GM19324 (cell line): Measurements from ENCODE around the gene DHX15.
"Not testable (repeated sequence)": the region's sequence is repeated elsewhere in the genome, so short reads cannot be mapped to it uniquely, and the experiment has no call there.

ENCODE experiments used
- ATAC-seq: cut with Tn5 transposase; IDR thresholded peaks from one replicate; pipeline ENCODE4 v1.9.1; 2021; ENCODE audit warnings: mild to moderate bottlenecking, moderate library complexity; ENCODE audit not compliant: unreplicated experiment, low FRiP score

The DHX15 gene

GRCh38 chr4:24550441-24551175, 33.7 kb downstream of the DHX15 start:
- ATAC-seq = no peak

GRCh38 chr4:24547979-24548378, 36.4 kb downstream of the DHX15 start:
- no peak for ATAC-seq

GRCh38 chr4:24544208-24544988, 40.0 kb downstream of the DHX15 start:
- ATAC-seq = no peak

- ATAC-seq = no peak
Observed at GRCh38 chr4:24537025-24537424, 47.3 kb downstream of the DHX15 start.

- ATAC-seq = no peak
Observed at GRCh38 chr4:24535399-24535798, 49.0 kb downstream of the DHX15 start.

- no peak for ATAC-seq
Observed at GRCh38 chr4:24533364-24533763, 51.0 kb downstream of the DHX15 start.

GRCh38 chr4:24529555-24529954, 54.8 kb downstream of the DHX15 start:
- ATAC-seq = peak; percentile 83

GRCh38 chr4:24527371-24527770, 57.0 kb downstream of the DHX15 start:
- no peak for ATAC-seq

GRCh38 chr4:24521544-24521943, 62.8 kb downstream of the DHX15 start:
- no peak for ATAC-seq

- no peak for ATAC-seq
Observed at GRCh38 chr4:24519649-24520048, 64.7 kb downstream of the DHX15 start.

- ATAC-seq = no peak
Observed at GRCh38 chr4:24517676-24518075, 66.7 kb downstream of the DHX15 start.

GRCh38 chr4:24516926-24517325, 67.4 kb downstream of the DHX15 start:
- ATAC-seq = no peak

GRCh38 chr4:24515698-24516097, 68.7 kb downstream of the DHX15 start:
- ATAC-seq = no peak

GRCh38 chr4:24514808-24515207, 69.5 kb downstream of the DHX15 start:
- no peak for ATAC-seq

- ATAC-seq = no peak
Observed at GRCh38 chr4:24513718-24514117, 70.6 kb downstream of the DHX15 start.

- no peak for ATAC-seq
Observed at GRCh38 chr4:24511371-24512063, 72.8 kb downstream of the DHX15 start.

GRCh38 chr4:24510091-24510490, 74.3 kb downstream of the DHX15 start:
- no peak for ATAC-seq

- ATAC-seq = no peak
Observed at GRCh38 chr4:24508541-24508940, 75.8 kb downstream of the DHX15 start.

GRCh38 chr4:24507439-24507838, 76.9 kb downstream of the DHX15 start:
- ATAC-seq = no peak

- ATAC-seq = not testable (repeated sequence)
Observed at GRCh38 chr4:24503090-24503489, 81.3 kb downstream of the DHX15 start.

GRCh38 chr4:24497221-24497620, 87.1 kb downstream of the DHX15 start:
- no peak for ATAC-seq
